ENCODE results near the gene TRIM43.
"Not testable (repeated sequence)": the region's sequence is repeated elsewhere in the genome, so short reads cannot be mapped to it uniquely, and the experiment has no call there.

TRIM43 gene

DNA sequence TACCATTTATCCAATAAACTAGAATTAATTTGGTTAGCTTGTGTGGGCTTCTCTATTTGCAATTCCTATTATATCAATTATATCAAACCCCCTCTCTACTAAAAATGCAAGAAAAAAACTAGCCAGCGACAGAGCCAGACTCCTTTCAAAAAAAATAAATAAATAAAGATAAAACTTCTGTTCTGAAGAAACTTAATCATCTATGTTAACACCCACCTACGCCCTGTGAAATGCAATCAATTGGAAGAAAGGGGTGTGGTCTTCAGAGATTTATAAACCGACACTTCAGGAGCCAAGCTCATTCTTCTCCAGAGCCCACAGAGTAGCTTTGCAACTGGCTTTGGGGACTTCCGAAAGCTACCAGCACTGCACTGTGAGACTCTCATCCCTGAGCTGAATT, at the start of gene TRIM43:
Gene TRIM43 (plus strand): TSS at position 301 of the 400 bp plus-strand sequence. CDS start 2,023 bp downstream, outside the sequence.
- not testable (repeated sequence) for DNase-seq (ENCODE audit: low read depth in 2 of 2, low spot score in 1 of 2)

DNA sequence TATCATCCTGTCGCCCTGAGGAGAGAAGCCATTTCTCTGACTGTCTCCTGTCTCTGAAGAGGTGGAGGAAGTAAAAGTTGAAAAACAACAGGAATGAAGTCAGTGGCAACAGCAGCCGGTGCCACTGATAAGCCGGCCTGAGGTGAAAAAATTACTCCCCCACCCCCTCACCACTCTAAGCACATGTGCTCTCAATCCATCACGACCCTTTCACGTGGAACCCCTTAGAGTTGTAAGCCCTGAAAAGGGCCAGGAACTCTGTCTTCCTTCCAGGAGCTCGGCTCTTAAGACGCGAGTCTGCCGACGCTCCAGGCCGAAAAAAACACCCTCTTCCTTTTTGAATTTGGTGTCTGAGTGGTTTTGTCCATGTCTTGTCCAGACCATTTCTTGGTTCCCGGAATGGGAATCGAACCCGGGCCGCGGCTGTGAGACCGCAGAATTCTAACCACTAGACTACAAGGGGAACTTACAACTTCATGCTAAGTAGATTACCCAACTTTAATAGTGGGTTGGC, 40.7 kb upstream of the TRIM43 start:
- DNase-seq (ENCODE audit: low read depth in 2 of 2, low spot score in 1 of 2), result no peak

- no peak for DNase-seq (ENCODE audit: low read depth in 2 of 2, low spot score in 1 of 2)
Observed at GRCh38 chr2:95552911-95553310, 38.9 kb upstream of the TRIM43 start.

DNA sequence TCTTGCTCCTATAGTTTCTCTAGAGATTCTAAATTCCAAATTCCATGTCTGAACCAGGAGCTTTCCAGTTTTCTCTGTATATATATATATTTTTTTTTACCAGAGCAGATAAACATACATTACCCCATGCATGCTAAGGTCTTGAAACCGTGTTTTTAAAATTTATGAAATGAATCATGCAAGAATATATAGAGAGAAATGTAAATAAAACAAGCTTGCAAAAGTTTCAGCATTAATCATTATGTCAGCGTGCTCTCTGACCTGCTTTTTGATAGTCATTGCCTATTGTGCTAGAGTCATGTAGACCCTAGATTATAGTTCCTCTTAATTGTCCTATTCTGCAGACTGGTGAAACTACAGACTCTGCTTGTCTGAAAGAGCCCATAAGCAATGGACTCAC, 22.6 kb upstream of the TRIM43 start:
- DNase-seq (ENCODE audit: low read depth in 2 of 2, low spot score in 1 of 2), result no peak

DNA sequence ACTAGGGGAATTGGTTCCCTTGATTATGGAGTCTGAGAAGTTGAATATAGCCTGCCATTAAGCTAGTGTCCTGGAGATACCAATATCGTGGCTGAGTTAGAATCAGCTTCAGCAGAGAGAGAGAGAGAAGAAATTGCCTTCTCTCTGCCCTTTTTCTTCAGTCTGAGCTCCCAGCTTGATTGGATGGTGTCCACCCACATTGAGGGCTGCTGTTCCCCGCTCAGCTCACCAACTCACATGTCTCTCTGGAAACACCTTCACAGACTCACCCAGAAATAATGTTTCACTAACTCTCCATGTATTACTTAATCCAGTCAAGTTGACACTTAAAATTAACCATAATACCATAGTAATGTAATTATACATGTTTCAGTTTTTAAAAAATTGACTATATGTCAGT, 17.9 kb upstream of the TRIM43 start:
- no peak for DNase-seq (ENCODE audit: low read depth in 2 of 2, low spot score in 1 of 2)

- no peak for DNase-seq (ENCODE audit: low read depth in 2 of 2, low spot score in 1 of 2)
Observed at GRCh38 chr2:95574506-95574905, 17.3 kb upstream of the TRIM43 start.

DNA sequence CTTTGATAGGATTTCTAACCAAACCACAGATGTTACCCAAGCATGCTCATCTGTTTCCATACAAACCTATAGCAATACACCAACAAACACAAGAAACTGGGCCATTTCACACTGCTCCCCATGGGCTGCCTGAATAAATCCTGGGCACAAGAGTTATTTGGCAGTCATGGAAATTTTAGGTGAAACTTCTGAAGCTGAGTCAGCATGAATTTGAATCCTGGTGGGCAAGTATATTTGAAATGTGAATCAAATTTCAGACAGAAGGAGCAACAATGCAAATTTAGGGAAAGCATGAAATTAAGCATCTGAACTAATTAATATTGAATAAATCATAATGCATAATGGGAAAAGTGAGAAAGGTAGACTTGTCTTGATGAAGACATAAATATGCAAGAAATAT, 15.9 kb upstream of the TRIM43 start:
- DNase-seq (ENCODE audit: low read depth in 2 of 2, low spot score in 1 of 2), result no peak

GRCh38 chr2:95578539-95578938, 13.3 kb upstream of the TRIM43 start:
- no peak for DNase-seq (ENCODE audit: low read depth in 2 of 2, low spot score in 1 of 2)

DNA sequence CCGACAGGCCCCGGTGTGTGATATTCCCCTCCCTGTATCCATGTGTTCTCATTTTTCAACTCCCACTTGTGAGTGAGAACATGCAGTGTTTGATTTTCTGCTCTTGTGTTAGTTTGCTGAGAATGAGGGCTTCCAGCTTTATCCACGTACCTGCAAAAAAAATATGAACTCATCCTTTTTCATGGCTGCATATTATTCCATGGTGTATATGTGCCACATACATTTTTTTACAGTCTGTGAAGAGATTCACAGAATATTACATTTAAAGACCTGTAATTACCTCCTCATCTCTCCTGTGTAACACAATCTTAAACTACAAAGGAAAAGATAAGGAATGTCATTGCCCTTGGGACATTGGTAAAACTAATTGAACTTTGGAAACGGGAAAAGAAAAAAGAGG, 8.3 kb upstream of the TRIM43 start:
- not testable (repeated sequence) for DNase-seq (ENCODE audit: low read depth in 2 of 2, low spot score in 1 of 2)

GRCh38 chr2:95584321-95584720, 7.5 kb upstream of the TRIM43 start:
- not testable (repeated sequence) for DNase-seq (ENCODE audit: low read depth in 2 of 2, low spot score in 1 of 2)

DNA sequence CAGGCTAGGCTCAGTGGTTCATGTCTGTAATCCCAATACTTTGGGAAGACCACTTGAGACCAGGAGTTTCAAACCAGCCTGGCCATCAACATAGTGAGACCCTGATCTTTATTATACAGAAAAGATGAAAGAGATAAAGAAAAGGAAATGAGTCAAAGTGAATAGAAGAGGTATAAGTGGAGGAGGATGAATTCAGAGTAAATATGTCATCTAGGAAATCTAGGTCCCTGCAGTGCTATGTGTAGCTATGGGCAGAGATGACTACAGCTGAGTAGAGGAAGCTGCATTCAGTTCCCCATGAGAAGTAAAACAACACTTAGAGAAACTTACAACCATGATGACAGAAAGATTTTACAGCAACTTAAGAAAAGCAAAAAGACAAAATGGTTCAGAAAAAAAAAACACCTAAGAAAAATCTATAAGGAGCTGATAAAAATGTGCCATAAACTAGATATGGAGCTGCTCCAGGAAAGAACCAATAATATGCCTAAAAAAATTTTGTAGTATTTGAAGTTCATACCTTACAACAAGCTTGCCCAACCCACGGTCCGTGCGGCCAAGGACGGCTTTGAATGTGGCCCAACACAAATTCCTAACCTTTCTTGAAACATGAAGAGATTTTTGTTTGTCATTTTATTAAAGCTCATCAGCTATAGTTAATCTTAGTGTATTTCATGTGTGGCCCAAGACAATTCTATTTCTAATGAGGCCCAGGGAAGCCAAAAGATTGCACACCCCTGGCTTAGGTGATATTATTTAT, 1.8 kb upstream of the TRIM43 start:
- not testable (repeated sequence) for DNase-seq (ENCODE audit: low read depth in 2 of 2, low spot score in 1 of 2)

DNA sequence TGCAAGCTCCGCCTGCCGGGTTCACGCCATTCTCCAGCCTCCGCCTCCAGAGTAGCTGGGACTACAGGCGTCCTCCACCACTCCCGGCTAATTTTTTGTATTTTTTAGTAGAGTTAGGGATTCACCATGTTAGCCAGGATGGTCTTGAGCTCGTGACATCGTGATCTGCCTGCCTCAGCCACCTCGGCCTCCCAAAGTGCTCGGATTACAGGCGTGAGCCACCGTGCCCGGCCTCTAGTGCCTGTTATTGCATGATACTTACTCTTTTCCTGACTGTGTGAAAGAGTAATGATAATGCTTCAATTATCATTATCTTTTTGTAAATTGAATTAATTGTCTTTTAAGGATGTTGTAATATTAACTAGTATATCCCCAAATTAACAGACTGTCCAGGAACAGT, 1.2 kb downstream of the TRIM43 start:
- not testable (repeated sequence) for DNase-seq (ENCODE audit: low read depth in 2 of 2, low spot score in 1 of 2)

DNA sequence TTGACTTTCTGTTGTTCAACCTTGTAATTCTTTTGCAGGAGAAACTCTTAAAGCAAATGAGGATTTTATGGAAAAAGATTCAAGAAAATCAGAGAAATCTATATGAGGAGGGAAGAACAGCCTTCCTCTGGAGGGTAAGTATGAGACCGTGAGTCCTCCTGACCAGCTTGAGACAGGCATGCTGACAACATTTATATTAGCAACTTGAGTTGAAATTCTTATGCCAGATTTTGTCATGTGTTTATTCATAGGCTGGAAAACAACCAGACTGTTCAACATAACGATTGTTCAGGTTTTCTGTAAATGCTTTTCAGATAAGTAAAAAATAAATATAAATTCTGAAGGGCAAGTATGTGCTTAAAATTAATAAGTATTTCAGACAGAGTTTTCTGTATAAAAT, 3.2 kb downstream of the TRIM43 start:
- not testable (repeated sequence) for DNase-seq (ENCODE audit: low read depth in 2 of 2, low spot score in 1 of 2)

- DNase-seq (ENCODE audit: low read depth in 2 of 2, low spot score in 1 of 2), result not testable (repeated sequence)
Observed at GRCh38 chr2:95601301-95601700, 9.5 kb downstream of the TRIM43 start.

GRCh38 chr2:95602146-95602545, 10.3 kb downstream of the TRIM43 start:
- not testable (repeated sequence) for DNase-seq (ENCODE audit: low read depth in 2 of 2, low spot score in 1 of 2)

DNA sequence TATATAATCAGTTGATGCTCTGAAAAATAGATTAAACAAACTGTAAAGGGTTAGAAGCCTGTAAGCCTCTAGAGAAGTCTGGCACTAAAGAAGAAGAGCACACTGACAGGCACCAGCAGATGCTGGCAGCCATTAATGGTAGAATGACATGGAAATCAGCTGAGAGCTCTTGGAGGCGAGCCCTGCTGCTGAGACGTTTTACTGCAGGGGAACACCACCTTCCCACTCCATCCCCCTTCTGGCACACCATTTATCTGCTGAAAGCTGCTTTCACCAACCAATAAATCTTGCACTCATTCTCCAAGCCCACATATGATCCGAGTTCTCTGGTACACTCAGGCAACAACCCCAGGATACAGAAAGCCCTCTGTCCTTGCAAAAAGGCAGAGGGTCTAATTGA, 16.6 kb downstream of the TRIM43 start:
- DNase-seq (ENCODE audit: low read depth in 2 of 2, low spot score in 1 of 2), result not testable (repeated sequence)

DNA sequence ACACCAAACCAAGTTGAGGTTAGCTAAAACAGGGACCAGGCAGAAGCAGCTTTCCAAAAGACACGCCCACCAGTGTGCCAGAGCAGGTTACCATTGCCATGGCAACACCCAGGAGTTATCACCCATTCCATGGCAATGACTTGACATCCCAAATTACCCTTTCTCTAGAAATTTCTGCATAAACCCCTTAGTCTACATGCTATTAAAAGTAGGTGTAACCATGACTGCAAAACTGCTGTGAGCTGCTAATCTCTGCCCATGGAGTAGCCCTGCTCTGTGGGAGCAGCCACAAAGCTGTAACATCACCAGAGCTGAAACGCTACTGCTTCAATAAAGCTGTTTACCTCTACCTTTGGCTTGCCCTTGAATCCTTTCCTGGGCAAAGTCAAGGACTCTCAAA, 18.0 kb downstream of the TRIM43 start:
- DNase-seq (ENCODE audit: low read depth in 2 of 2, low spot score in 1 of 2), result not testable (repeated sequence)

DNA sequence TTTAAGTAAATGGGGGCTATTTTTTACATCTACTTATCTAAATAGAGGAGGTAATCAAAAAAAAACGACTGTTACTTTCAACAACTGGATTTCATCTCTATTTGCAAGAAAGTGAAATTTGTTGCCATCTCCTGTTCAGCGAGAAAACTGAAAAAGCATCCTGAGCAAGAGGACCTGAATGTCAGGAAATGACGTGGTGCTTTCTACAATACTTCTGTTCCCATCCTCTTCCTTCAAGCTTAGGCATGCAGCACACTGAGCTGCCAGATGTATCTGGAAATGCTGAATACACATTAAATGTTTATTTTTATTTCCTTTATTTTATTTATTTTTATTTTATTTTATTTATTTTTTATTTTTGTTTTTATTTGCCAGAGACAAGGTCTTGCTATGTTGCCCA, 21.2 kb downstream of the TRIM43 start:
- DNase-seq (ENCODE audit: low read depth in 2 of 2, low spot score in 1 of 2), result not testable (repeated sequence)

DNA sequence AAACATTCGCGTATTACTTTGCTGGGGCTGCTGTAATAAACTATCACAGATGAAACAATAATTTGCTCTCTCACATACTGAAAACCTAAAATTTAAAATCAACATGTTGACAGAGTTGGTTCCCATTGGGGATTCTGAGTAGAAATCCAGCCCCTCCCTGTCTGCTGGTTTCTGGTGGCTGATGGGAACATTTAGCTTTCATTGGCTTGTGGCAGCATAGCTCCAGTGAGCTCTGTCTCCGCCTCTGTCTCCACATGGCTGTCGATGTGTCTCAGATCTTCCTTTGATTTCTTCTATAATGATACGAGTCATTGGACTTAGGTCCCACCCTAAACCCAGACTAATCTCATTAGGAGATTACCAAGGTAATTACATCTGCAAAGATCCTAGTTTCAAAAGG, 30.9 kb downstream of the TRIM43 start:
- not testable (repeated sequence) for DNase-seq (ENCODE audit: low read depth in 2 of 2, low spot score in 1 of 2)

GRCh38 chr2:95630987-95631386, 39.2 kb downstream of the TRIM43 start:
- DNase-seq (ENCODE audit: low read depth in 2 of 2, low spot score in 1 of 2), result not testable (repeated sequence)

GRCh38 chr2:95633626-95634259, 41.9 kb downstream of the TRIM43 start:
- not testable (repeated sequence) for DNase-seq (ENCODE audit: low read depth in 2 of 2, low spot score in 1 of 2)

DNA sequence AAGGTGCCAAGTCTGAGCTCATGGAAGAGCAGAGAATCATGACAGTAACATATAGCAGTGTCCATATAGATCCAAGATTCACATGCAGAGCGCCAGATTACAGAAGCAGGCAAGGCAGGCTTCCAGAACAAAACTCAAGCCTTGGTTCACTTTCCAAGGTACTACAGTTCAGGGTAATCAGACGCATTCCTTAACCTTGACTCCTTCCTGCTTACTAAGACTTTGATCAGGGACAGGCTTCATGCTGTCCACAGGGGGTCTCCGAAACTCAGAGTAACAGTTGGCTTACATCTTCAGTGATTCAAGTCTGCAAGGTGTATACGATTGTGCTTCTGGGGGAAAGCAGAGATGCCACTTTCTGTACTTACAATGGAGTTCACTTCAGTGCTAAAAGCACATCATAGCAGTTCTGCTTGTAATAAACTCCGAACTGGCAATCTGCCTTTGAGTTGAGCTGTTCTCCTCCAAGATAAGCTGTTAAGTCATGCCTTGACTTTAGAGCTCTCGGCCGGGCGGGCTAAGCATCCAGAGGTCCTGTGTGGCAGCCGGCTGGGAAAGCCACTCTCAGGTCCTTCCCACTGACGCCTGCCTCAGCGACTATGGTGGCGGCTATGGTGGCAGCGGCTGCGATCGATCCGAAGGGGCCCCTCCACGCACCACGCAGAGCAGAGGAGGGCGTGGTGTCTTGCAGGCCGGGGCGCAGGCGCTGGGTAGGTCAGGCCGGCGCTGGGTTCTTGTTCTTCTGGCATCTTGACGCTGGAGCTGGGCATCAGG, 48.9 kb downstream of the TRIM43 start:
- not testable (repeated sequence) for DNase-seq (ENCODE audit: low read depth in 2 of 2, low spot score in 1 of 2)

Measured in stimulated activated CD8-positive, alpha-beta memory T cell treated with anti-CD3 and anti-CD28 coated beads, Interleukin-4, amount 100 ng/mL, for 4 hours (primary cell).